ENCODE results near the gene POLE3.
"Not testable (repeated sequence)": the region's sequence is repeated elsewhere in the genome, so short reads cannot be mapped to it uniquely, and the experiment has no call there.

The POLE3 gene

DNA sequence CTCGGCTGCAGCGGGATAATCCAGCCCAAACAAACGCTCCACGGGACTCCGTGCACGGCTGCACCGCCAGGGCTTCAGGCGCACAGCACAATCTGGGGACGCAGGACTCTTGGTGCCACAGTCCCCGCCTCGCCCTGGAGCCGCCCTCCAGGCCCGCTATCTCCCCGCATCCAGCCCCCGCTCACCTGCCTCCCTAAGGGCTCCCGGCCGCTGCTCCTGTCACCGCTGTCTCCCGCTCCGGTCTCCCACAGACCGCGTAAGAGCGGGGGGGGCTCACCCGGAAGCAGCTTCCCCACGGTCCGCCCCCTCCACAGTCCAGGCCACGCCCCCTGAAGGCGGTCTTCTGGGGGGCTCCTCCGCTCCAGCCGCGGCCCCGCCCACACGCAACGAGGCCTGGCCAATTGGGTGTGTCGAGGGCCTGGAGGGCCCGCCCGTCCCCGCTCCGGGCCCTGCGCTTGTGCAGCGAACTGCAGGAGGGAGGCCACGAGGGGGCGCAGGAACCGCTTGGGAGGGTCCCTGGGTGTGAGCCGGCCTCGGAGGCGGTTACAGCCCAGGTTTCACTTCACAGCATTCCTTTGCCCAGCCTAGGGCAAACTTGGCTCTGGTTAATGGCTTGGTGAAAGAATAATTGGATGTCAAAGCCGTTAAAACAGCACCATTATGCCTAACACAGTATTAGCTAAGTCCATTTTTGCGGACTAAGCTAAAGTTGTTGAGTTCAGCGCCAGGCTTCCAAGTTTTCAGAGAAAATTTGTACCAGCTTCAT, 9.3 kb downstream of the POLE3 start, which contains the start of gene ALAD:
Gene ALAD, minus strand, starts transcription at position 258 of the 766 bp plus-strand sequence. CDS start 7,725 bp downstream, outside the sequence.
- peak; percentile 96 for DNase-seq

DNA sequence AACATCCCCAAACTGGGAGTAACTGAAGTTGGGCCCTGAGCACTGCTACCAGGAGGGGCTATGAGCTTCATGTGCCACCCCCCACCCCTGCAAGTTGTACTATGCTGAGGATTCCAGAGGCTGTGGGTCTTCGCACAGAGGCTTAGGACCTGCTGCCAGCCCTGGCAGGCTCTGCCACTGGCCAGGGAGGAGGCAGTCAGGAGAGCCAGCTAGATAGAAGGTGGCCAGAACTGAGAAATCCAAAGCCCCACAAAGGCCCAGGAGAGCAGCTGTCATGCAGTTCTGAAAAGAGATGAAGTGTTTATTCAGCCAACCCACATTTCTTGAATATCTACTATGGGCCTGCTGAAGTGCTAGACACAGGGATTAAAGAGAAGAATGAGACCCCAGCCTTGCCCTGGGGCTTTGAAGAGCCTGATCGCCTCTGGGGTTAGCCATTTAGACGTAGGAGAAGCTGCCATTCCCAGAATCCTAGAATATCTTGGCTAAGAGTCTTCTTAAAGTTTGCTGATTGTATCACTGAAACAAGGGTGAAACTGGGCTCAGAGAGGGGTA, 10.8 kb downstream of the POLE3 start:
- DNase-seq, result no peak

DNA sequence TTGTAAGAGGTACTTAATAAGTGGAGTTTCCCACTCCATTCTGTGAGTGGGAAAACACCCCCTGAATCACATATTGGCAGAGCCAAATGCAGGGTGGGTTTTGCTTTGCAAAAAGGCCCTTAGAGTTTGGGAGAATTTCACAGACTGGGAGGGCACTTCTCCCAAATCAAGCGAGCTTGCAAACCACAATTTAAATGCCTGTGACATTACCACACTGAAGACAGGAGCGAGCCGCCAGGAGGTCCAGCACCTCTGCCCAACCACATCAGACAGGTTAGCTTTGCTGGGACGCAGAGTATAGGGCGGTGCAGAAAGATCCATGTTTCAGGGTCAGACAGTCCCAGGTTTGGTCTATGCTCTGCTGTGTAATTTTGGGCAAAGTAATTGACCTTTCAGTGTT, 11.7 kb downstream of the POLE3 start:
- DNase-seq, result no peak

DNA sequence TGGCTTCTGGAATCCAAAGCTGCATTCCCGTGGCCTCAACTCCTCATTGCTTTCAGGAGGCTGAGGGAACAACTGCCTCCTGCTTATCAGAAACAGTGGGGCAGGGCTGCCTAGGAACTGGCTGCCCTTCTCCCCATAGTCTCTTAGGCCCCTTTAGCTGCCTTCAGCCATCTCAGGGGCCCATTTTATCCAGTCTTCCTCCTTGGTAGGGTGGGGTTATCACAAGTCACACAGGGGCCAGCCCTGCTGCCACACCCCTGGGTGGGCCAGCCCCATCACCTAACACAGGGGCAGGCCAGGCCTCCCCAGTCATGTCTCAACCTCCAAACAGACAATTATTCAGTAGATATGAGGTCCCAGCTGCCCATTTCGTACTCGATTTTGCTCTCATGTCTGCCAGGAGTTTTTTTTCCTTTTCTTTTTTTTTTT, 13.3 kb downstream of the POLE3 start:
- no peak for DNase-seq

DNA sequence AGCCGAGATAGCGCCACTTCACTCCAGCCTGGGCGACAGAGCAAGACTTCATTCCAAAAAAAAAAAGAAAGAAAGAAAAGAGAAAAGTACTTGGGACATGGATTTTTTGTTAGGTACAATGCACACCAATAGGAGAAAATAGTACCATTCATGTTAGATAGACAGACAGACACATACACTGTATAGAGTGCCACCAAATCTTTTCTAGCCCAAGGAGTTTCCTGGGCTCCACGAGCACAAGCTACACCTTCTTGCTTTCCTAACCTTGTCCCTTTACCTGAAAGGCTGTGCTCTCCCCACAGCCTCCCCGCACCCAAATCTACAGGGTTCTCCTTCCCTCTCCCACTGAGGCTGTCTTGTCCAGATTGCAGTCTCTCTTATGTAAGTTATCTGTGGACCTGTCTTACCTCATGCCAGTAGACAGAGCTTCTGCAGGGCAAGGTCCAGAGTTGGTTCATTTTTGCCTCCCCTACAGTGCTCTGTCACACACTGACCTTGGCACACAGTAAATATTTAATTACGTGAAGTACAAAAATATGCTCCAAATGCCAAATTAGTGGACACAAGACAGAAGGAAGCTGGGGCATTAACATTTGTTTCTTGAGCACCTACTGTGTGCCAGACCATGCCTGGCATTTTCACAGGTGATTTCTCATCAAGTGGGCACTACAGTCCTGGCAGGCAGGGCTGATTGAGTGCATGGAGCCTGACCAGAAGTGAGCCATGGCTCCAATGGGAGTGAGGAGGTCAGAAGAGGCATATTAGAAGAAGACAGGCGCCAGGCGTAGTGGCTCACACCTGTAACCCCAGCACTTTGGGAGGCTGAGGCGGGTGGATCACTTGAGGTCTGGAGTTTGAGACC, 15.2 kb downstream of the POLE3 start:
- no peak for DNase-seq

DNA sequence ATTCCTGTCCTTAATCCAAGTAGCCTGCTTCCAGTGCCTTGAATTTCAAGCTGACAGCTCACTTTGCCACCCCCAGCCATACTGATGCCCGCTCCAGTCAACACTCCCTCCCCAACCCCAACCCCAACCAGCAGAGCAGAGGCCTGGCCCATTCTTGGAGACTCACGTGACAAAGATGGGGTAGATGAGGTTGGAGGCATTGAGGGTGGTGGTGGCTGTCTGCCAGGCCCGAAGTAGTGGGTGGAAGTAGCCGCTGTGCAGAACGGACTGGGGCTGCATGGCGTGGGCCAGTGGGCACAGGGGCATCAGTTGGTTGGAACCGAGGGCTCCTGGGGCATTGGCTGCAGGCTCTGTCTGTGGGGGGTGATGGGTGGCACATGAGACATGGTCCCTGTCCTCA, 17.2 kb downstream of the POLE3 start:
- no peak for DNase-seq

DNA sequence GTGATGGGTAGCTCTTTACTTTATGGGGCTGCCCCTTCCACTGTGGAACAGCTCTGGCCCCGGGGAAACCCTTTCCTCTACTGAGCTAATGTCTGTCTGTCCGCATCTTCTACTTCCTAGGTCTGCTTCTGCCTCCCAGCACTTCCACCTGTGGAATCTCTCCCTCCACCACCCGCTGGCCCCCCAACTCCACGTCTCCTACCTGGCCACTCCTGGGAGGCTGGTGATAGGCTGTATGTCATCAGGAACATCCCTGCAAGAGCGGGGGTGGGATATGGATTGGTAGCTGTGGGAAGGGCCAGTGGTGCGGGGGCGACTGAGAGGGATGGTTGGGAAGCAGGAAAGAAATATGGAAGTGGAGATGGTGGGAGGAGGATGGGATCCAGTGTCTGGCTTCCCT, 18.6 kb downstream of the POLE3 start:
- no peak for DNase-seq

DNA sequence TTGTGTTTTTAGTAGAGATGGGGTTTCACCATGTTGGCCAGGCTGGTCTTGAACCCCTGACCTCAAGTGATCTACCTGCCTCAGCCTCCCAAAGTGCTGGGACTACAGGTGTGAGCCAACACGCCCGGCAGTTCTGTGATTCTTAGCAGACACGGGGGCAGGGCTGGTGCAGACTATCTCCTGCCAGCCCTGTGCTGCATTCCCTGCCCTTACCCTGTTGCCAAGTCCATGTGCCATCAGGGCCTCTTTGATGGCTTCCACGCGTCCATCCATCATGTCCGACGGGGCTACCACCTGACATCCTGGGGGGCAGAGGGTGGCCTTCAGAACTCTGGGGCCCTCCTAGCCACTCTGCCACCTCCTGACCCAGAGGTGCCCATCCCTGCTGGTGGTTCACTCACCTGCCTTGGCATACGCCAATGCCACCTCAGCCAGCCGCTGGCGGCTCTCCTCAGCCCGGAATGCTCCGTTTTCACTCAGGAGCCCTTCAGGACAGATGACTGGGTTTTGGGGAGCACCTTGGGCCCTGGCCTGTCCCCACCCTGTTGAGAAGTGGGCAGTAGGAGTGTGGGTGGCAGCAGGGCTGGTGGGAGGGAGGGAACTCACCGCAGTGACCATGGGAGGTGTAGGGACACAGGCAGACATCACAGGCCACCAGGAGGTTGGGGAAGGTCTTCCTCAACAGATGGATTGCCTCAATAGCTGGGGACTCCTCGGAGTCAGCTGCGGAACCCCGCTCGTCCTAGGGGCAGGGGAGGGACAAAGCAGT, 20.1 kb downstream of the POLE3 start:
- DNase-seq, result no peak

DNA sequence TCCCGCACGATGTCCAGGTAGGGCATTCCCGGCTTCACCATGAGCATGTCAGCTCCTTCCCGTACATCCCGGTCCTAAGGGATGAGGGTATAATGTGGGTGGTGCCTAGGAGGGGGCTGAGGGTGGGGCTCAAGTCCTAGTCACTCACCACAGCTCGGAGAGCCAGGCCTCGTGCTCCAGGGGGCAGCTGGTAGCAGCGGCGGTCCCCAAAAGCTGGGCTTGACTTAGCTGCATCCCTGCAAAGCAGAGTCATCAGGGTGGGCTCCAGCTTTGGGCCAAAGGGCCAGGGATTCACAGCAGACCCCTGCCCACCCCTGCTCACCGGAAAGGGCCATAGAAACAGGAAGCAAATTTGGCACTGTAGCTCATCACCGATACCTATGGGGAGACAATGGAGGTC, 21.0 kb downstream of the POLE3 start:
- no peak for DNase-seq

DNA sequence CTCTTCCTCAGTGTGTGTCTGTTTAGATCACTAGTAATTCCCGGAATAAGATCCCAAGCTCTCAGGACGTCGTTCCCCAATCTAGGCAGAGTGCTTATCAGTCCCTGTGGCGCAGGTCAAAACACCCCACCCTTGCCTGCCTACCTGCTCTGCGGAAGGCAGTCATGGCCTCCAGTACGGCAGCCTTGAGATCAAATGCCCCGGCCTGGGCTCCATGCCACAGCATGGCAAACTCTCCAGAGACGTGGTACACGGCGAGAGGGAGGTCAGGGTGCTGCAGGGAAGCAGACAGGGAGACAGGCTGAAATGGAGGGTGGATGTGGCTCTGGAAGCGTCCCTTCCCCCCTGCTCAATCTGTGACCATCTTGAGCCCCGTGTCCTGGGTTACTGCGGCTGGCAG, 21.6 kb downstream of the POLE3 start:
- DNase-seq, result no peak

DNA sequence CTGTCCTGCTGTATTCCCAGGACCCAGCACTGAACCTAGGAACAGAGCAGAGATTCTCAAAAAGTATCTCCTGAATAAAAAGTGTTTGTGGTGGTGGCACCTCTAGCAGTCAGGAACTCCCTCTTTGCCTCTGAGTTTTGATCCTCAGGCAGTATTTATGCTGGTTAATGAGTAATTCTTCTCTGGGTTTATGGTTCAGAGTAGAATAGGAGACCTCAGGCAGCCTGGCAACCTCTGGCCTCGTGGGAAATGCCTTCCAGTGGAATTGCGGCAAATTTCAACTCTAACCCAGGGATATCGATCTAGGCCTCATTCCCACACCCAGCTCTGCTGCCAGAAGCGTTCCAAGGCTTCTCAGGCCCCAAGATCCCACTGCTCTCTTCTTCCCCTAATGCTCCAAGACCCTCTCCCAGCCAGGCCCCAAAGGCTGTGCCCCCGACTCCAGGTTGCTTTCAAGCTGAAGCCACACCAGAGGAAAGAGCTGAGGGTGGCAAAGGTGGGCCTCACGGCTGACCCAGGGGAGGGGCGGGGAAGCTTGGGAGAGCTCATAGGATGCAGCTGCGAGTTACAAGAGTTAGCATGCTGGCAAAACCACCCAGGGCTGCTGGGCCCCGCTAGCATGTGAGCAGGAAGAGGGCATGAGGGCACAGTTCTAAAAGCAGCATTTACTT, 22.8 kb downstream of the POLE3 start:
- DNase-seq, result no peak

DNA sequence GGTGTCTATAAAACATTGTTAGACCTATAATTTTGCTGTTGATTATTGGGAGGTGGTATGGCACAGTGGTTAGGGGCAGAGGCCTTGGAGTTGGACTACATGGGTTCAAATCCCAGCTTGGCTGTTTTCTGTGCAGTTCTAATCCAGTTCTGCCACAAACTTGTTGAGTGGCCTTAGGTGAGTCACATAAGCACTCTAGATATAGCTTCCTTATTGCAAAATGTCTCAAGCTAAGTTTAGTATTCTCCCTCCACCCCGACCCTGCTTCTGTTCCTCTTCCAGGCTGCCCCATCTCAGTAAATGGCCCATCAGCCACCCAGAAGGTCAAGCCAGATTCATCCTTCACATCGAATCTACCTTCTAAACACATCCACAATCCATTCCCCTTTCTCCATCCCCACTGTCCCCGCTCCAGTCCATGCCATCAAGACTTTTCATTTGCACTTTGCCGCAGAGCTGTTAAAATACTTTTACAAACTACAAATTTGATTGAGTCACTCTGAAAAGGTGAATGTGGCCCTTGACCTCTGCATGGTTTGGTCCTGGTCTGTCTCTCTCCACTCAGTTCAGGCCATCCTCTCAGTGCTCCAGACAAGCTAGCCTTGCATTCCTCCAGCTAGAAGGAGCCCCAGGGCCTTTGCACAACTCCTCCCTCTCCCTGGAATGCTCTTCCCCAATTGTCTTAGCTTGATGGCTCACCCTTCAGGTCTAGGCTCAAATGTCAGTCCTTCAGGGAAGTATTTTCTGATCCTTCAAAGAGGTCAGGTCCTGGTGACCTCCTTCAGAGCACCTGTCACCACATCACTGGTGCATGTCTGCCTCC, 23.7 kb downstream of the POLE3 start:
- DNase-seq, result no peak

DNA sequence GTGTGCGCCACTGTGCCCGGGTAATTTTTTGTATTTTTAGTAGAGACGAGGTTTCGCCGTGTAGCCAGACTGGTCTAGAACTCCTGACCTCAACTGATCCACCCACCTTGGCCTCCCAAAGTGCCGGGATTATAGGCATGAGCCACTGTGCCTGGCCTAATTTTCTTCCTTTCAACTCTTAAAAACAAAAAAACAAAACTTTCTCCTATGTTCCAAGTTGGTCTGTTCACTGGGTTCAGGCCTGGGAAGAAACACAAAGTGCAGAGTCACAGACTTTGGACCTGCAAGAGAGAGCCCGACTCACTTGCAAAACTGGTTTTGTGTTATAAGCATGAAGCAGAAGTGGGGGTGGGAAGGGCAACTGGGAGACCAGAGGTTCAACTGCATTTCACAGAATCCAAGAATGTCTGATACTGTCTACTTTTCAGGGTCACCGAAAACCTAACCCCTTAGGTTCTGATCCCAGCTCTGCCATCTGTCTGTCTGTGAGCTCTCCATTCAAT, 28.5 kb downstream of the POLE3 start:
- no peak for DNase-seq

DNA sequence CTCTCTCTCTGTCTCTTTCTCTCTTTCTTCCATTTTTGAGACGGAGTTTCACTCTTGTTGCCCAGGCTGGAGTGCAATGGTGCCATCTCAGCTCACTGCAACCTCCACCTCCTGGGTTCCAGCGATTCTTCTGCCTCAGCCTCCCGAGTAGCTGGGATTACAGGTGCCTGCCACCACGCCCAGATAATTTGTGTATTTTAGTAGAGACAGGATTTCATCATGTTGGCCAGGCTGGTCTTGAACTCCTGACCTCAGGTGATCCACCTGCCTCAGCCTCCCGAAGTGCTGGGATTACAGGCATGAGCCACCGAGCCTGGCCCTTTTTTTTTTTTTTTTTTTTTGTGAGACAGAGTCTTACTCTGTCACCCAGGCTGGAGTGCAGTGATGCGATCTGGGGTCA, 29.0 kb downstream of the POLE3 start:
- not testable (repeated sequence) for DNase-seq

DNA sequence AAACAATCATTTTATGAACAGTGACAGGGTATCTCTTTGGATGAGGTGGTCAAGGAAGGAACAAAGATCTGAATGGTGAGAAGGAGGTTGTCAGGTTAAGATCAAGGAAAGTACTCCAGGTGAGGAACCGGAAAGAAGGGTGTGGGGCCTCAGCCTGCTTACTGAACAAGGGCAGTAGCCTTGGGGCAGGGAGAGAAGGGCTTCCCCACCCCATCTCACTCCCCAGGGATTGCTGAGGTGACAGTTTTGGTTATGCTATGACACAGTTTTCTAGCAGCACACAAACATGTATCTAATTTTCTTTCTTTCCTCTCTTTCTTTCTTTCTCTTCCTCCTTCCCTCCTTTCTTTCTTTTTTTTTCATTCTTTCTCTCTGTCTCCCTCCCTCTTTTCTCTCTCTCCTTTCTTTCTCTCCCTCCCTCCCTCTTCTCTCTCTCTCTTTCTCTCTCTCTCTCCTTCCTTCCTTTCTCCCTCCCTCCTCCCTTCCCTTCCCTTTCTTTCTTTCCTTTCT, 29.6 kb downstream of the POLE3 start:
- no peak for DNase-seq

DNA sequence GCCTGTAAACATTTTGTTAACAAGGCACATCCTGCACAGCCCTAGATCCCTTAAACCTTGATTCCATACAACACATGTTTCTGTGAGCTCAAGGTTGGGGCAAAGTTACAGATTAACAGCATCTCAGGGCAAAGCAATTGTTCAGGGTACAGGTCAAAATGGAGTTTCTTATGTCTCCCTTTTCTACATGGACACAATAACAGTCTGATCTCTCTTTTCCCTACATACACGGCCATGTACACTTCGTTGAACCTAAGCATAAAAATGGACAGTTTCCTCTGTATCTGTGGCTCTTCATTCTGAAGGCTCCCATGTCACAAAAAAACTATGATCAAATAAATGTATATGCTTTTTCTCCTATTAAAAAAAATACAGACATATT, 30.7 kb downstream of the POLE3 start:
- DNase-seq, result not testable (repeated sequence)

DNA sequence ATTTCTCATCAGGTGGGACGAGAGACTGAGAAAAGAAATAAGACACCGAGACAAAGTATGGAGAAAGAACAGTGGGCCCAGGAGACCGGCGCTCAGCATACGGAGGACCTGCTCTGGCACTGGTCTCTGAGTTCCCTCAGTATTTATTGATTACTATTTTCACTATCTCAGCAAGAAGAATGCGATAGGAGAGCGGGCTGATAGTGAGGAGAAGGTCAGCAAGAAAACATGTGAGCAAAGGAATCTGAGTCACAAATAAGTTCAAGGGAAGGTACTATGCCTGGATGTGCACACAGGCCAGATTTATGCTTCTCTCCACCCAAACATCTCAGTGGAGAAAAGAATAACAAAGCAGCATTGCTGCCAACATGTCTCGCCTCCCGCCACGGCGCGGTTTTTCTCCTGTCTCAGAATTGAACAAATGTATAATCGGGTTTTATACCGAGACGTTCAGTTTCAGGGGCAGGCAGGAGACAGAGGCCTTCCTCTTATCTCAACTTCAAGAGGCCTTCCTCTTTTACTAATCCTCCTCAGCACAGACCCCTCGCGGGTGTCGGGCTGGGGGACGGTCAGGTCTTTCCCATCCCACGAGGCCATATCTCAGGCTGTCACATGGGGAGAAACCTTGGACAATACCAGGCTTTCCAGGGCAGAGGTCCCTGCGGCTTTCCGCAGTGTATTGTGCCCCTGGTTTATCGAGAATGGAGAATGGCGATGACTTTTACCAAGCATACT, 31.2 kb downstream of the POLE3 start:
- not testable (repeated sequence) for DNase-seq

DNA sequence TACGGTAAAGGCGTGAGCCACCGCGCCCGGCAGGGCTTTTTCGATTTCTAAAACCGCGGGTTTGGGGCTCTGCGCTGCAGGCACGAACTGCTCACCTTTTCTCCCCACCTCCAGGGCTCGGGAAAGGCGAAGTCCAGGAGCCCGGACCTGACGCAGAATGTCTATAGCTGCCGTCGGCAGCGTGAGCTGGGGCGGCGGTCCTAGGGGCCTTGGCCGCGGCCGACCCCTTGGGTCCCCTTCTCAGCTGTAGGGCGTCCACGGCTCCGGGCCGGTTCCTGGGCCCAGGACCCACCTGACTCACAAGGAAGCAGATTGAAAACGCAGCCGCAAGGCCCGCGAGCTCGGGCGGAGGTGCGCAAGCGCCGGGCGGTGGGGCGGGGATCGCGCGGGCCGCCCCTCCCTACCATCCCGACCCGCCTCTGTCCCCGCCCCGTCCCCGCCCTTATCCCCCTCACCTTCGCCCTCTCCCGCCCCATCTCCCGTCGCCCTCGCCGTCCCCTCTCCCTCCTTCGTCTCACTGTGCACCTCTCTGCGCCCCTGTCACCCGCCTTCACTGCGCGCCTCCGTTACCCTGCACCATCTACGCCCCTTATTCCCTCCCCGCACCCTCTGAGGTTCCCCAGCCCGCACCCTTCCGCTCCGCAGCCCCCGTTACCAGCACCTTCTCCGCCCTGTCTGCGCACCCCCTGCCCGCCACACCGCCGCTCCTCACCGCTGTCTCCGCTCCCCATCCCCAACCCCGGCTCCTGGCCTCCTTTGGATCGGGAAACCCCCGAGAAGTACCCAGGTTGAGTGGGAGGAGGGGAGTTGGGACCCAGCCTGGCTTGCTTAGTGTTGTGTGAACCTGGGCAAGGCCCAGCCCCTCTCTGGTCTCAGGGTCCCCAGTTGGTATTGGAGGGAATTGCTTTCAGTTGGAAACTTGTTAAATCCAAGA, 33.6 kb downstream of the POLE3 start, which contains the start of gene HDHD3:
Gene HDHD3, minus strand, starts transcription at position 353 of the 934 bp plus-strand sequence. CDS start 2,632 bp downstream, outside the sequence.
- peak; percentile 81 for DNase-seq
